Gastroesophageal sphincter (tissue), 4 donors: Measurements from ENCODE around the gene ECSCR. TPM values are rescaled to one million over a fixed set of nuclear protein-coding genes. Genes with fewer than 3 reads are reported as not detected.
A peak's percentile ranks its signal among the peaks of the same experiment; 100 is the strongest.
"Not testable (repeated sequence)": the region's sequence is repeated elsewhere in the genome, so short reads cannot be mapped to it uniquely, and the experiment has no call there.

ENCODE experiments used
- ATAC-seq: fragments of 150-250 bp; one replicate; pipeline ENCODE4 v1.9.1; 2016; ENCODE audit warnings: mild to moderate bottlenecking, moderate library complexity
- H3K27ac ChIP-seq, 4 donors: fragments of 200-600 bp; sonication (generic) in 3 of 4; 1 replicate in 3 of 4; 2 replicates in 1 of 4; pipeline ENCODE4 v1.5.1; 2016 to 2019
- H3K27me3 ChIP-seq: fragments of 200-600 bp; sonication (generic); one replicate; pipeline ENCODE4 v1.5.1; 2019
- H3K36me3 ChIP-seq, 2 donors: fragments of 200-600 bp; sonication (generic); one replicate each; pipeline ENCODE4 v1.5.1; 2019; ENCODE audit warnings: control low read depth in 1 of 2
- H3K4me1 ChIP-seq, 3 donors: fragments of 200-600 bp; sonication (generic); 1 replicate in 2 of 3; 2 replicates in 1 of 3; pipeline ENCODE4 v1.5.1; 2016 to 2019; ENCODE audit warnings: control low read depth in 2 of 3
- H3K4me3 ChIP-seq, 2 donors: fragments of 200-600 bp; sonication (generic); one replicate each; pipeline ENCODE4 v1.5.1; 2019; ENCODE audit warnings: mild to moderate bottlenecking in 1 of 2, moderate library complexity in 1 of 2
- H3K9me3 ChIP-seq, 3 donors: fragments of 200-600 bp; sonication (generic); one replicate each; pipeline ENCODE4 v1.5.1; 2017 to 2019; ENCODE audit warnings: control low read depth in 2 of 3
- CTCF ChIP-seq, 4 experiments: fragments of 200-600 bp in 2 of 4; fragments of 450-650 bp in 2 of 4; sonication (generic) in 1 of 4; IDR thresholded peaks; one replicate each; pipeline ENCODE4 v1.5.1; 2017 to 2019; ENCODE audit warnings: antibody characterized with exemption in 4 of 4, mild to moderate bottlenecking in 2 of 4, moderate library complexity in 2 of 4
- EP300 ChIP-seq: sonication (generic); formaldehyde crosslinking; IDR thresholded peaks from one replicate; pipeline ENCODE4 v1.6.1; 2017; ENCODE audit warnings: antibody characterized with exemption, mild to moderate bottlenecking
- POLR2A ChIP-seq, 2 donors: fragments of 450-650 bp; IDR thresholded peaks; one replicate each; pipeline ENCODE4 v1.6.1; 2017; ENCODE audit warnings: antibody characterized with exemption in 2 of 2, mild to moderate bottlenecking in 2 of 2, moderate library complexity in 1 of 2
- POLR2AphosphoS5 ChIP-seq: sonication (generic); formaldehyde crosslinking; IDR thresholded peaks from one replicate; pipeline ENCODE4 v1.6.1; 2017; ENCODE audit warnings: antibody characterized with exemption
- WGBS, 2 donors: methylation state at CpG; one replicate each; pipeline ENCODE4 v1.1.5; 2018; ENCODE audit warnings: low coverage in 1 of 2; 5-methylcytosine and 5-hydroxymethylcytosine counted together
- total RNA-seq, 4 donors: library from RNA; depleted of rRNA; stranded (reverse); fragments of >200 nt; gene quantifications; one replicate each; pipeline ENCODE4 v1.1.0, GENCODE V29; 2016

ECSCR gene
- total RNA-seq, result 10 to 100 TPM in 3 of 4 donors, 1 to 10 TPM in 1; 7.6 to 34.9 (median 21.8) TPM

GRCh38 chr5:139462586-139463276, at the start of gene ECSCR:
TSS of gene ECSCR (minus strand) at chr5:139462743. CDS start at chr5:139462670, 73 bp downstream.
- no peaks in the 10 kb centered on the region for H3K9me3 ChIP-seq
- 80% methylated on average over 4 of the region's 10 CpGs; no CpG with 5 or more reads in 1 of the 2 donors for WGBS, 2 donors
- ATAC-seq, result peak; percentile 52
- H3K27me3 ChIP-seq, result no peaks in the 10 kb centered on the region
- TF ChIP-seq POLR2A (IDR thresholded peaks at IDR 0.05) (no peak), EP300 (no peak), CTCF (IDR thresholded peaks at IDR 0.05) (no peak), POLR2AphosphoS5 (no peak)
- peak within 1 kb of the TSS in 3 of 4 donors; percentile 38 to 65 (median 59) for H3K27ac ChIP-seq
- no peaks in the 10 kb centered on the region for H3K4me1 ChIP-seq
- H3K36me3 ChIP-seq, result no peaks in the 10 kb centered on the region
- peak within 1 kb of the TSS in 1 of 2 donors; percentile 35 for H3K4me3 ChIP-seq

- WGBS, 2 donors, result 73 to 93% methylated on average over 2 of the region's 5 CpGs
- not testable (repeated sequence) for H3K27ac ChIP-seq, H3K27me3 ChIP-seq, ATAC-seq, H3K4me3 ChIP-seq, H3K36me3 ChIP-seq, H3K9me3 ChIP-seq, H3K4me1 ChIP-seq
Observed at GRCh38 chr5:139504722-139505121, 42.2 kb upstream of the ECSCR start.

GRCh38 chr5:139503879-139504278, 41.3 kb upstream of the ECSCR start:
- H3K27me3 ChIP-seq, H3K36me3 ChIP-seq, H3K4me3 ChIP-seq, H3K9me3 ChIP-seq, ATAC-seq, H3K4me1 ChIP-seq, H3K27ac ChIP-seq: not testable (repeated sequence)
- 81 to 83% methylated on average over 6 to 15 of the region's 15 CpGs for WGBS, 2 donors

GRCh38 chr5:139503036-139503817, 40.7 kb upstream of the ECSCR start:
- not testable (repeated sequence) for H3K27me3 ChIP-seq, ATAC-seq, H3K4me3 ChIP-seq, H3K9me3 ChIP-seq, H3K36me3 ChIP-seq, H3K27ac ChIP-seq, H3K4me1 ChIP-seq
- 89 to 90% methylated on average over 3 to 6 of the region's 15 CpGs for WGBS, 2 donors

- H3K27ac ChIP-seq, result no peak overlapping the region
- TF ChIP-seq CTCF (IDR thresholded peaks at IDR 0.05) (no peak), EP300 (no peak), POLR2AphosphoS5 (no peak), POLR2A (IDR thresholded peaks at IDR 0.05) (no peak)
- no peaks in the 10 kb centered on the region for H3K36me3 ChIP-seq
- H3K9me3 ChIP-seq, result peaks cover 0 to 7% (median 0%) of the 10 kb centered on the region in 3 donors
- H3K4me3 ChIP-seq, result no peak overlapping the region
- ATAC-seq, result no peak
- H3K27me3 ChIP-seq, result no peaks in the 10 kb centered on the region
- 79 to 91% methylated on average over 4 of the region's 4 CpGs for WGBS, 2 donors
- H3K4me1 ChIP-seq, result no peaks in the 10 kb centered on the region
Observed at GRCh38 chr5:139501381-139501780, 38.8 kb upstream of the ECSCR start.

- peaks cover 0 to 15% (median 8%) of the 10 kb centered on the region in 3 donors for H3K4me1 ChIP-seq
- H3K4me3 ChIP-seq, result no peak overlapping the region
- H3K27ac ChIP-seq, result peak overlapping the region in 2 of 4 donors; percentile 19 to 22
- no peaks in the 10 kb centered on the region for H3K27me3 ChIP-seq
- TF ChIP-seq CTCF (IDR thresholded peaks at IDR 0.05), result no peak
- no peak for TF ChIP-seq EP300
- TF ChIP-seq POLR2A (IDR thresholded peaks at IDR 0.05), result no peak
- TF ChIP-seq POLR2AphosphoS5, result no peak
- H3K9me3 ChIP-seq, result no peaks in the 10 kb centered on the region
- 74 to 78% methylated on average over 3 of the region's 3 CpGs for WGBS, 2 donors
- no peak for ATAC-seq
- no peaks in the 10 kb centered on the region for H3K36me3 ChIP-seq
Observed at GRCh38 chr5:139495638-139496435, 33.3 kb upstream of the ECSCR start.
